ENCODE measurements around the gene AK8. TPM values are rescaled to one million over a fixed set of nuclear protein-coding genes. Genes with fewer than 3 reads are reported as not detected.

AK8 gene
- total and polyA plus RNA-seq, 12 donors = 0.09 to 1.0 (median 0.21) TPM; not detected in 6

GRCh38 chr9:132793606-132794580 lies 84.2 kb downstream of the AK8 start:
- no peak overlapping the region for H3K4me3 ChIP-seq
- intact Hi-C loops (cut with DNase I) = loop anchor here in 5 of 10 donors (10.0 kb wide), 3 partner anchors 99 to 379 kb away; partner anchors contain the start of genes CFAP77 (in 1 of the 5) and GTF3C4 (in 1 of the 5)

GRCh38 chr9:132792547-132792946 lies 85.5 kb downstream of the AK8 start:
- WGBS, 2 donors = 93 to 94% methylated on average over 9 of the region's 9 CpGs
- H3K4me3 ChIP-seq = no peak overlapping the region
- H3K4me1 ChIP-seq = peaks cover 0 to 2% (median under 1%) of the 10 kb centered on the region in 9 donors
- ATAC-seq = no peak
- no peak overlapping the region for H3K27ac ChIP-seq
- no peak for DNase-seq
- no peaks in the 10 kb centered on the region for H3K36me3 ChIP-seq
- intact Hi-C loops (cut with DNase I) = loop anchor here in 5 of 10 donors (10.0 kb wide), 3 partner anchors 98 to 378 kb away; partner anchors contain the start of genes CFAP77 (in 1 of the 5) and GTF3C4 (in 1 of the 5)
- H3K9me3 ChIP-seq = peaks cover 0 to 12% (median 0%) of the 10 kb centered on the region in 11 donors
- TF ChIP-seq CTCF (IDR thresholded peaks at IDR 0.05) = no peak
- peaks cover 0 to 19% (median 4%) of the 10 kb centered on the region in 7 donors for H3K27me3 ChIP-seq

More at GRCh38 chr9:132793606-132794580, 84.2 kb downstream of the AK8 start:
- H3K27ac ChIP-seq = no peak overlapping the region
- DNase-seq = no peak
- ATAC-seq = no peak
- no peaks in the 10 kb centered on the region for H3K9me3 ChIP-seq
- peaks cover 4 to 16% (median 11%) of the 10 kb centered on the region in 9 donors for H3K4me1 ChIP-seq
- peaks cover 0 to 19% (median 4%) of the 10 kb centered on the region in 7 donors for H3K27me3 ChIP-seq
- 63 to 72% methylated on average over 16 of the region's 16 CpGs for WGBS, 2 donors
- no peaks in the 10 kb centered on the region for H3K36me3 ChIP-seq
- TF ChIP-seq CTCF (IDR thresholded peaks at IDR 0.05) = no peak

- no peaks in the 10 kb centered on the region for H3K4me1 ChIP-seq
- H3K36me3 ChIP-seq = no peaks in the 10 kb centered on the region
- H3K27me3 ChIP-seq = peaks cover 0 to 19% (median 4%) of the 10 kb centered on the region in 7 donors
- ATAC-seq = no peak
- intact Hi-C loops (cut with DNase I) = loop anchor here in 5 of 10 donors (10.0 kb wide), 3 partner anchors 97 to 377 kb away; partner anchors contain the start of genes CFAP77 (in 1 of the 5) and GTF3C4 (in 1 of the 5)
- DNase-seq = no peak
- no peak overlapping the region for H3K27ac ChIP-seq
- WGBS, 2 donors = 83 to 88% methylated on average over 5 of the region's 5 CpGs
- no peak for TF ChIP-seq CTCF (IDR thresholded peaks at IDR 0.05)
- H3K9me3 ChIP-seq = peaks cover 0 to 12% (median 0%) of the 10 kb centered on the region in 11 donors
- no peak overlapping the region for H3K4me3 ChIP-seq
Measured at GRCh38 chr9:132791699-132792240, 86.3 kb downstream of the AK8 start.

- intact Hi-C loops (cut with DNase I) = loop anchor here in 5 of 10 donors (10.0 kb wide), 3 partner anchors 95 to 375 kb away; partner anchors contain the start of genes CFAP77 (in 1 of the 5) and GTF3C4 (in 1 of the 5)
- Histone ChIP-seq H3K4me3 (no peak overlapping the region), H3K27ac (no peak overlapping the region), H3K27me3 (peaks cover 0 to 14% (median 4%) of the 10 kb centered on the region in 7 donors), H3K36me3 (no peaks in the 10 kb centered on the region), H3K4me1 (no peaks in the 10 kb centered on the region), H3K9me3 (peaks cover 0 to 12% (median 0%) of the 10 kb centered on the region in 11 donors)
- no peak for TF ChIP-seq CTCF (IDR thresholded peaks at IDR 0.05)
- ATAC-seq (no peak), DNase-seq (no peak)
- 63 to 73% methylated on average over 3 of the region's 3 CpGs for WGBS, 2 donors
Measured at GRCh38 chr9:132789719-132790118, 88.4 kb downstream of the AK8 start.
